ENCODE results near the gene ZNF670.
"Not testable (repeated sequence)": the region's sequence is repeated elsewhere in the genome, so short reads cannot be mapped to it uniquely, and the experiment has no call there.

The ZNF670 gene

GRCh38 chr1:247078258-247079140 lies at the start of gene ZNF670:
Gene ZNF670, minus strand, starts transcription at chr1:247078811. Its CDS starts 215 bp downstream, at chr1:247078596.
- peak; percentile 73 to 85 for DNase-seq (ENCODE audit: low read depth in 1 of 2, low spot score in 1 of 2)

DNA sequence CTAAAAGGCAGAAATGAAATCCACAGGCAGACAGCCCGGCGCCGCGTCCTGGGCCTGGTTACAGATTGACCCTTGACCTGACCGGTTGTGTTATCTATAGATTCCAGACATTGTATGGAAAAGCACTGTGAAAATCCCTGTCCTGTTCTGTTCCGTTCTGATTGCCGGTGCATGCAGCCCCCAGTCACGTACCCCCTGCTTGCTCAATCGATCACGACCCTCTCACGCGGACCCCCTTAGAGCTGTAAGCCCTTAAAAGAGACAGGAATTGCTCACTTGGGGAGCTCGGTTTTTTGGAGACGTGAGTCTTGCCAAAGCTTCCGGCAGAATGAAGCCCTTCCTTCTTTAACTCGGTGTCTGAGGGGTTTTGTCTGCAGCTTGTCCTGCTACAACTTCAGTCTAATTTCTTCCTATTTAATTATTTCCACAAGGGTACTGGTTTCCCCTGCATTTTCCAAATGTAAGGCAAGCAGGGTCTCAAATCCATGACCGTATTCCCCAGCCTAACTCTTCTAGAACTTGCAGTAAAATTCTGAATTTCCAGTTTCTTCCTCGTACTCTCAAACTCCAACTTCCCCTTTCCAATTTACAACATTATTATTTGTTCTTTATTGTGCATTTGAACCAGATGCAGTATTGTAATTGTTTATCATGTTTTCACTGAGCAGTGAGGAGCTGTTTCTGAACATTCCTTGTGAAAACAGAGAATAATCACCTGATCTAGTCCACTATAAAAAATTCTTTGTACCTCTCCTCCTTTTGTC lies 49.1 kb upstream of the ZNF670 start:
- DNase-seq (ENCODE audit: low read depth in 1 of 2, low spot score in 1 of 2): not testable (repeated sequence)

DNA sequence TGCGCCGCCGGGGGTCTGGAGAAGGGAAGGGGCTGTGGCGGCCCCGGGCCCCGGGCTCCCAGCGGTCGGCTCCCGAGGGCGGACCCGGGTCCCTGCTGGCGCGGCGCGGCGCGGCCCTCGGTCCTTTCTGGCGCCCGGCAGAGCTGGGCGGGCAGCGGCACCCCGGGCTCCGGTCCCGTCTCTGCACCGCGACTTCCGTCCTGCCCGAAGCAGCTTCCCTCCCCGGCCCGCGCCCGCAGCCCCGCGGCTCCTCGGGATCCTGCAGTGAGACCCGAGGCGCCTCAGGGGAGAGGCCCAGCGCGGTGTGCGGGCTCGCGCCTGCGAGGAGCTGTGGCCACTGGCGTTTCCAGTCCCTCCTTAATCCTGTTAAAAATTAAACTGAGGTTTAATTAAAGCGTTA lies 48.0 kb upstream of the ZNF670 start:
- DNase-seq (ENCODE audit: low read depth in 1 of 2, low spot score in 1 of 2): not testable (repeated sequence)

GRCh38 chr1:247126166-247126565 lies 47.6 kb upstream of the ZNF670 start:
- not testable (repeated sequence) for DNase-seq (ENCODE audit: low read depth in 1 of 2, low spot score in 1 of 2)

GRCh38 chr1:247121382-247121781 lies 42.8 kb upstream of the ZNF670 start:
- DNase-seq (ENCODE audit: low read depth in 1 of 2, low spot score in 1 of 2): no peak

GRCh38 chr1:247120408-247120668 lies 41.7 kb upstream of the ZNF670 start:
- not testable (repeated sequence) for DNase-seq (ENCODE audit: low read depth in 1 of 2, low spot score in 1 of 2)

GRCh38 chr1:247119600-247120407 lies 41.2 kb upstream of the ZNF670 start:
- no peak for DNase-seq (ENCODE audit: low read depth in 1 of 2, low spot score in 1 of 2)

DNA sequence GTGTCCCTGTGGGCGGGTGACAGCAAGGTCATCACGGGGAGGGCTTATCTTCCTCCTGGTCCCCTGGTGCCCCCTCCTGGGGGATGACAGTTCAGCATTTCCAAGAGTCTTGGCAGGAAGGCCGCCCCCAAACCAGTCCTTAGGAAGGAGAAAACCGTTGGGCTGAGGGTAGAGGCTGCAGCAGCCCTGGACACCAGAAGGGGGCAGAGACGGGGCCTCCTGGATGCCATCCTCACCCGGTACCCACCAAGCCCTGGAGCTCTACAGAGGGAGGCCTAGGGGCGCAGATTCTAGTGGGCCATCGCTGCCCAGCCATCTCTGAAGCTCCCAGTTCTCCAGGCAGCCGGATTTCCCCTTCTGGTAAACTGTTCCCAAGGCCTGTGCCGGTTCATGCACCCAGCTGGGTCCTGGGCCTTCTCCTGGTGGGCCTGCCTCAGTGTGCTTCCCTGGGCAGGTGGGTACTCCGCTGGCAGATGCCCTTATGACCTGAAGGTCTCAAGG lies 40.4 kb upstream of the ZNF670 start:
- no peak for DNase-seq (ENCODE audit: low read depth in 1 of 2, low spot score in 1 of 2)

DNA sequence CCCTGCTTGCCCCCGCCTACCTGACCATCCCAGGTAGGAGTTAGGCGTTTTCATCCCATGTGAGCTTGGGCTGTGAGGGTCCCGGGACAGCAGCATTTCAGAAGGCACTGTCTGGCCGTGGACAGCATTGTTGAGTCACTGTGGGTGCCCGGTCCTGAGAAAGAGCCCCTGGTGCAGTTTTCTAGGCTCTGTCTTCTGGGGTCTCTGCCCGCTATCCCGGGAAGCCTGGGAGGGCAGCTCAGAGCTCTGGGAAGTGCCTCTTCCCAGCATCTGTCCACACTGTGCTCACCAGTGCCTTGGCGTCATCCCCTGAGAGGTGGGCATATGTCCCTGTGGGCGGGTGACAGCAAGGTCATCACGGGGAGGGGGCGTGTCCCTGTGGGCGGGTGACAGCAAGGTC lies 36.9 kb upstream of the ZNF670 start:
- no peak for DNase-seq (ENCODE audit: low read depth in 1 of 2, low spot score in 1 of 2)

DNA sequence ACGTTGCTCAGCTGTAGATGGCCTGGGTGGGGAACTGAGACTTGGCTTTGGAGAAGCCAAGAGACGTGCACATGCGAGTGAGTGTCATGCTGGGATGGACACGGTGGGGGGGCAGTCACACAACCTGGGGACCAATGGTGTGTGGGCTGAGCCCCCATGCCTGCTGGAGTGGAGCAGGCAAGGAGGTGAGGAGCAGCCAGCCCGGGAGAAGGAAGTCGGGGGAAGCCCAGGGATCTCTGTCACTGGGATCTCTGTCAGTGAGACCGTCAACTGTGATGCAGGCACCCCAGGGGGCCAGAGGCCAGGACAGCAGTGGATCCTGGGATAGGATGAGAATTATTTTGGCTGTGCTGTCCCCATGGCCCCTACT lies 36.5 kb upstream of the ZNF670 start:
- no peak for DNase-seq (ENCODE audit: low read depth in 1 of 2, low spot score in 1 of 2)

- DNase-seq (ENCODE audit: low read depth in 1 of 2, low spot score in 1 of 2): no peak
These were observed 35.9 kb upstream of the ZNF670 start for GRCh38 chr1:247114351-247115140.

DNA sequence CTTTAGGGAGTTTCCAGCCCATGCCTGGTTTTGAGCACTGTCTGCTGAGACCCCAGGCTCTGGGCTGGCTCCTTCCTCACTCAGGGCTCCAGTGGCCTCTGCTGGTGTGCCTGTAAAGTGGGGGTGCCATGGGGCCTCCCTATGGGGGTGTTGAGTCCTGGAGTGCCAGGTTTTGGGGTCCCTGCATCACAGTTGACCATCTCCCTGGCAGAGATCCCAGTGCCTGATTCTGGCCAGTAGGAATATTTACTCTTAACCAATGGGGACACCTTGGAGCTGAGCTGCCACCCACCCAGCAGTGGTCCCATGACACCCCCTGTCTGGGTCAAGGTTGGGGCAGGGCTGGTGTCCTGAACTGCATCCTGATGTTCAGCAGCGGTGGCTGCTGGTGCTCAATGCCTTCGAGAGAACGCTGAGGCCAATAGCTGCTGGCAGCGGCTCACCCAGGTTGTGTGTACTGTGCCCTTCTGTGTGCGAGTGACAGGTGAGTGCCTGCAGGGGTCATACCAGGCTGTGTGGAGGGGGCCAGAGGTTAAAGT lies 35.2 kb upstream of the ZNF670 start:
- DNase-seq (ENCODE audit: low read depth in 1 of 2, low spot score in 1 of 2): no peak

- DNase-seq (ENCODE audit: low read depth in 1 of 2, low spot score in 1 of 2): no peak
These were observed 34.5 kb upstream of the ZNF670 start for GRCh38 chr1:247113094-247113497.

DNA sequence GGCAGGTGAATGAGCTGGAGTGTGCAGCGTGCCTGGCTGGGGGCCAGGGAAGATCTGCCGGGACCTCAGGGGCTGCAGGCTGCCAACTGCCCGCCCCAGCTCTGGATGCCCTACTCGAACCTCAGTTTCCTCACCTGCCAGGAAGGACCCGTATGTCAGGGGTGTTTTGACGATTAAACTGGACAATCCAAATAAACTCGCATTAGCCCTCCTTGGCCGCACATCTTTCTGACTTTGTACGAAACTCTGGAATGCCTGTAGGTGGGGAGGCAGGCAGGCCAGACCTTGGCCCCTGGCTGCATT lies 33.8 kb upstream of the ZNF670 start:
- DNase-seq (ENCODE audit: low read depth in 1 of 2, low spot score in 1 of 2): no peak

DNA sequence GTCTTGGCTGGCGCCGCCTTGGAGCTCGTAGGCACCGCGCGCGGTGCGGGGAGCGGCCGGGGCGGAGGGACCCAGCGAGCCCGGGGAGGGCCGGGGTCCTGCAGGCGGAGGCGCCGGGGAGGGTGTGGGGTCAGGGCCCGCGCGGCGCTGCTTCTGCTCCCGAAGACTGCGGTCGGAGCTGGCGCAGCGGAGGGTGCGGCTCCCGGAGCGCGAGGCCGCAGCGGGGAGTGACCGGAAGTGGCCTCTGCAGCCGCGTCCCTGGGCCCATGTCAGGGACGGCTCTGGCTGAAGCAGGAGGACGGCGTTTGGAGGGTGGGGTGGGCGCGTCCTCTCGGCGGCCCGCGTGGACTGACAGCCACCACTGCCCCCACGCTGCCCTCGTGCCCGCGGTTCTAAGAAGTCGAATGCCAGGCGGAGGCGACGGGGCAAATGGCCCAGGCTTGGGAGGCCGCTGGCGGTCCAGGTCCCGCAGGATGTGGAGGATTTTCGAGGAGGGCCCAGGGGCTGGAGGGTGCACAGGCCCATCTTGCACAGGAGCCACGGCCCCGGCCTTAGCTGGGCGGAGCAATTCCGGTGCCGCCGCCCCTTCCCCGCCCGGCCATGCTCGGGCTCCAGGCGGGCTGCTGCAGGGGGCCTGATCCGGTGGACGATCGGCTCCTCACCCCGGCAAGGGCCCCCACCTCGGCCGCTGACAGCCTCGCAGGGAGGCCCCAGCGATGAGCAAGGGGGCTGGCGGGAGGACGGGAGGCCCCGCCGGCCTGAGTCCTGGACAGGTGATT lies 33.3 kb upstream of the ZNF670 start:
- DNase-seq (ENCODE audit: low read depth in 1 of 2, low spot score in 1 of 2): no peak

DNA sequence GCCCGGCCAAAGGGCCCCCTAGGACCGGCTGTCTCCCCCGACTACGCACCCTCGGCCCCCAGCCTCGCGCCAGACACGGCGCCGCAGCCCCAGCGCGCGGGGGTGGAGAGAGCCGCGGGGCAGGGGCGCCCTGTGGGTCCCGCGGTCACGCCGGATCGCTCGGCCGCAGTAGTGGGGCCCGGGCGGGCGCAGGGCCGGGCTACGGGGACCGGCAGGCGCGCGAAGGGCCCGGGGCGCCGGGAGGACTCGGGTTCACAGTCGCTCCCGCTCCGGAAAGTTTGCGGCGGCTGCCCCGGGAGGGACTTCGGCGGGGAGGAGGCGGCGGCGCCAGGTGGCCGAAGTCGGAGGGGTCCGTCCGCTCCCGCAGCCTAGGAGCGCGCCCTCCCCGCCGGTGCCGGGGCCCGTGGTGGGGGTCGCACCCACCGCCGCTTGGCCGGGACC lies 32.7 kb upstream of the ZNF670 start:
- no peak for DNase-seq (ENCODE audit: low read depth in 1 of 2, low spot score in 1 of 2)

DNA sequence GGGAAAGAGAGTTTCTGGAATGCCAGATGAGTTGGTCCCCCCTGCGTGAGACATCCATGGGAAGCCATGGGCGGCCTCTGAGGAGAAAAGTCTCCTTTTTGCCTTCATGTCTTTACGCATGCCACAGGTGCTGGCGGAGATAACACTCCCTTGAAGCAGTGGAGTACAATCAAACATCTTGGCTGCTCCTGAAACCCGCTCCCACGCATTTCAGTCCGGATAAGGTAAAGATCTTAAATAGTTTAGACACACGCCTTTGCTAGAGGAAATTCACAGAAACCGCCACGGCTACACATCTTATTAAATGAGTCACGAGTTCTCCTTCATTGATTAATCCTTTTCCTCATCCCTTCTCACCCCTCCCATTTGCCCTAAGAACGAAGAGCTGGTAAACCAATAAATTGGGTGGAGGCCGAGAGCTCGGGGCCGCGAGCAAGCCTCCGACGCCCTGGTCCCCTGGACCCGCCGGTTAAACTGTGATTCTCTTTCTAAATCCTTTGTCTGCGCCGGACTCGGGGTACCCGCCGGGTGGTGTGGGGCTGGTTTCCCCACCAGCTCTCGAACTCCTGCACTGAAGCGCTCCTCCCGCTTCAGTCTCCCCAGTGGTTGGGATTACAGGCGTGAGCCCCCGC lies 32.1 kb upstream of the ZNF670 start:
- peak in 1 of 2 donors; percentile 52 for DNase-seq (ENCODE audit: low read depth in 1 of 2, low spot score in 1 of 2)

DNA sequence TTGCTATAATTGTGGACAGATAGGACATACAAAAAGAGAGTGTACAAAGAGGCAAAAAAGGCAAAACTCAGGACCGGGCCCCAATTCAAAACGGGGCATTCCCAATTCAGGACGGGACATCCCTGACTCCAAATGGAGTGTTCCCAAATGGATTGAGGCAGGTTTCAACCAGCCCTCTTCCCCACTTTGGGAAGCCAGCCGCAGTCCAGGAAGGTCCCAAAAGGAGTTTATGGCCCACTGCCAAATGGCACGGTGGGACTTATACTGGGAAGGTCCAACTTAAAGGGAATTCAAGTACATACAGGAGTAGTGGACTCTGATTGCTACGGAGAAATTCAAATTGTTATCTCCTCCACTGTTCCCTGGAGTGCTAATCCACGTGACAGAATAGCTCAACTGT lies 29.1 kb upstream of the ZNF670 start:
- no peak for DNase-seq (ENCODE audit: low read depth in 1 of 2, low spot score in 1 of 2)

DNA sequence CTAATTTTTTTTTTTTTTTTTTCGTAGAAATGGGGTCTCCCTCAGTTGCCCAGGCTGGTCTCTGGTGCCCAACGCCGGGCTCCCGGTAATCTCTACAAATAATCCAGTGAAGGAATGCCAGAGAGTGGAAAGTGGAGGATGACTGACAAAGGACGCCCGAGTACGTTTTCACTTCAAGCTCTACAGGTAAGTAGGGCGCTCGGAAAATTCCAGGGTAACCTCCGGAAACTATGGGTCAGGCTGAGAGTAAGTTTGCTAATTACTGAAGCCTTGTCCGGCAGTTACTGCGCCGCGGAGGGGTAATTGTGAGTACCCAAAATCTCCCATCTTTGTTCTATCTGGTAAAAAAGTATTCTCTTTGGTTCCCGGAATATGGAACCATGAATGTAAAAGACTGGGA lies 27.4 kb upstream of the ZNF670 start:
- no peak for DNase-seq (ENCODE audit: low read depth in 1 of 2, low spot score in 1 of 2)
